ENCODE data around the gene GSTM3. TPM values are rescaled to one million over a fixed set of nuclear protein-coding genes. Genes with fewer than 3 reads are reported as not detected.

The GSTM3 gene
- total and polyA plus RNA-seq, 9 of the 15 experiments (the other 6 are each of a cell fraction or from before 2014, with no cell fraction given): 3.9 to 24.5 (median 9.4) TPM

DNA sequence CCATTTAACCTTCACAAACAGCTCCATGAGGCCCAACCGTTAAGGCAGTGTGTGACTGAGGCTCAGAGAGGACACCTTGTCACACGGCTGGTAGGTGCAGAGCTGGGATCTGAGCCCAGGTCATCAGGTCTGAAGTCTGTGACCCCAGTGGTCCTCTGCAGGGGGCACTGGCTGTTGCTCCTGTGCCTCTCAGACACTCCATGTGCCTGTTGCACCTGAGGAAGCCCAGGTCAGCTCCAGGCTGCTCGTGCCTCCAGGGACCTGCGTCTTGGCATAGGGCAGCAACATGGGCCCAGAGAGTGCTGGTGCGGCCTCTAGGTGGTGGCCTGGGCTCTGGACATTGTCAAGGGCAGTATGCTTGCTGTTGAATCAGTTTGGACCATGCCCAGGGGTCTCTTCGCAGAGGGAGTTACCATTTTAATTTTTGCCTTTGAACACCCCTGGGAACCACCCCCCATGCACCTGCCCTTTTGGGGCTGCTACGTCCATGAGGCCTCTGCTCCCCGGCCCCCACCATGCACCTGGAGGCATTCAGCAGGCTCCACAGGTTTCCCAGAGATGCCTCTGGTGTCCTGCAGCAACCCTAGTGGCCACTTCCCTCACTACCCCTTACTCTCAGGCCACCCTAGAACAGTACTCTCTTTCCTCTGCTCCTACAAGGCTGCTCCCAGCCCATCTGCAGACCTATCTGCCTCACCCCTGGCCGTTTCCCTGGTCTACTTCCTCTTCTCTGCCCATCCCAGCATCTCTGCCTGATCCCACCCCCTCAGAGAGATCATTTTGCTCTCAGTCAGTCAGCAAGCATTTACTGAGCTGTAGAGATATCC, 48.1 kb upstream of the GSTM3 start:
- no peaks in the 10 kb centered on the region for H3K27me3 ChIP-seq (ENCODE audit: control insufficient read depth in 2 of 2, insufficient read depth in 2 of 2, low read length in 2 of 2)
- peak overlapping the region; percentile 67 for H2AFZ ChIP-seq (ENCODE audit: low read depth, low read length)
- DNase-seq (ENCODE audit: extremely low read depth in 1 of 4, low spot score in 3 of 4) (peak; percentile 72 to 79 (median 72)), FAIRE-seq (peak; percentile 79), ATAC-seq (peak; percentile 85)
- CTCF ChIA-PET (ENCODE audit: low intra/inter-chr PET ratio): no interaction called here
- no peaks in the 10 kb centered on the region for H4K20me1 ChIP-seq (replicated peaks; ENCODE audit: control insufficient read depth, insufficient read depth, low read length)
- POLR2A ChIA-PET: interaction anchor here (0.6 to 1.8 kb wide), 4 partner anchors 12 to 563 kb away, joined by 3 to 6 read pairs (median 3); partner anchors contain the start of gene GNAI3
- no peaks in the 10 kb centered on the region for H3K79me2 ChIP-seq (ENCODE audit: control insufficient read depth, insufficient read depth, low read length)
- WGBS (ENCODE audit: insufficient coverage, low coverage, missing lambda C conversion rate): 63% methylated on average over 9 of the region's 9 CpGs
- peaks cover 56 to 61% of the 10 kb centered on the region in 2 experiments for H3K4me1 ChIP-seq (replicated peaks in 1 of 2; ENCODE audit: control insufficient read depth in 2 of 2, insufficient read depth in 2 of 2, low read length in 2 of 2)
- in situ Hi-C loops (cut with MboI): no loop called here
- intact Hi-C loops (cut with micrococcal nuclease): loop anchor here (1.0 kb wide), 1 partner anchor 12 kb away; no protein-coding TSS in a partner anchor
- no TSS peak for BruUV-seq (replicated peaks)
- no peak overlapping the region for H3K4me3 ChIP-seq
- peak overlapping the region in 1 of 2 experiments; percentile 75; a peak in 3 of 4 replicates for H3K9ac ChIP-seq (ENCODE audit: insufficient read depth in 1 of 2, low read depth in 2 of 2, low read length in 2 of 2)
- peak overlapping the region; percentile 40 for H3K27ac ChIP-seq (ENCODE audit: extremely low read depth, low read depth, low read length)
- no peaks in the 10 kb centered on the region for H3K36me3 ChIP-seq (ENCODE audit: control insufficient read depth, insufficient read depth, low read length)
- no peaks in the 10 kb centered on the region for H3K9me3 ChIP-seq (replicated peaks; ENCODE audit: control insufficient read depth, insufficient read depth, low read depth, low read length)
- no peak overlapping the region for H3K4me2 ChIP-seq (ENCODE audit: insufficient read depth, low read length)
- H3K9me1 ChIP-seq (ENCODE audit: control insufficient read depth, insufficient read depth, low read length): no peaks in the 10 kb centered on the region
- TF ChIP-seq ZNF561 (CRISPR knock-in tag; conservative IDR thresholded peaks at IDR 0.05) (no peak), STAT5B (CRISPR knock-in tag; IDR thresholded peaks at IDR 0.05) (no peak), HES1 (IDR thresholded peaks at IDR 0.05; ENCODE audit: low read depth) (no peak), EWSR1 (IDR thresholded peaks at IDR 0.05; ENCODE audit: borderline replicate concordance, low read depth, partially characterized antibody) (no peak), THRAP3 (IDR thresholded peaks at IDR 0.05; ENCODE audit: borderline replicate concordance) (no peak), U2AF1 (optimal IDR thresholded peaks at IDR 0.05; ENCODE audit: low read depth, low read length) (no peak), CEBPB (tag; IDR thresholded peaks at IDR 0.05) (no peak), KDM1A (IDR thresholded peaks at IDR 0.05) (peak in 1 of 2 experiments; percentile 44; a peak in 1 of 4 replicates), SRSF3 (IDR thresholded peaks at IDR 0.05; ENCODE audit: insufficient read depth, low read length) (no peak), IRF1 (CRISPR knock-in tag; IDR thresholded peaks at IDR 0.05; ENCODE audit: borderline replicate concordance) (no peak), PML (IDR thresholded peaks at IDR 0.05; ENCODE audit: low read length) (no peak), CTBP1 (IDR thresholded peaks at IDR 0.05; ENCODE audit: borderline replicate concordance) (peak; percentile 99), MLLT1 (IDR thresholded peaks at IDR 0.05) (peak in 1 of 2 experiments; percentile 64; a peak in 2 of 4 replicates), MLX (CRISPR knock-in tag; conservative IDR thresholded peaks at IDR 0.05) (no peak)
- TF ChIP-seq, protein P1, sequence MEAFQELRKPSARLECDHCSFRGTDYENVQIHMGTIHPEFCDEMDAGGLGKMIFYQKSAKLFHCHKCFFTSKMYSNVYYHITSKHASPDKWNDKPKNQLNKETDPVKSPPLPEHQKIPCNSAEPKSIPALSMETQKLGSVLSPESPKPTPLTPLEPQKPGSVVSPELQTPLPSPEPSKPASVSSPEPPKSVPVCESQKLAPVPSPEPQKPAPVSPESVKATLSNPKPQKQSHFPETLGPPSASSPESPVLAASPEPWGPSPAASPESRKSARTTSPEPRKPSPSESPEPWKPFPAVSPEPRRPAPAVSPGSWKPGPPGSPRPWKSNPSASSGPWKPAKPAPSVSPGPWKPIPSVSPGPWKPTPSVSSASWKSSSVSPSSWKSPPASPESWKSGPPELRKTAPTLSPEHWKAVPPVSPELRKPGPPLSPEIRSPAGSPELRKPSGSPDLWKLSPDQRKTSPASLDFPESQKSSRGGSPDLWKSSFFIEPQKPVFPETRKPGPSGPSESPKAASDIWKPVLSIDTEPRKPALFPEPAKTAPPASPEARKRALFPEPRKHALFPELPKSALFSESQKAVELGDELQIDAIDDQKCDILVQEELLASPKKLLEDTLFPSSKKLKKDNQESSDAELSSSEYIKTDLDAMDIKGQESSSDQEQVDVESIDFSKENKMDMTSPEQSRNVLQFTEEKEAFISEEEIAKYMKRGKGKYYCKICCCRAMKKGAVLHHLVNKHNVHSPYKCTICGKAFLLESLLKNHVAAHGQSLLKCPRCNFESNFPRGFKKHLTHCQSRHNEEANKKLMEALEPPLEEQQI (IDR thresholded peaks at IDR 0.05): no peak
